GM21737 (cell line): ENCODE data around the gene GSTM4.
A peak's percentile ranks its signal among the peaks of the same experiment; 100 is the strongest.

Experiments
- ATAC-seq: cut with Tn5 transposase; IDR thresholded peaks from one replicate; pipeline ENCODE4 v1.9.1; 2021; ENCODE audit warnings: mild to moderate bottlenecking, moderate library complexity; ENCODE audit not compliant: unreplicated experiment

GSTM4 gene

GRCh38 chr1:109624201-109625010 is 31.5 kb upstream of the GSTM4 start:
- ATAC-seq, result peak; percentile 41

DNA sequence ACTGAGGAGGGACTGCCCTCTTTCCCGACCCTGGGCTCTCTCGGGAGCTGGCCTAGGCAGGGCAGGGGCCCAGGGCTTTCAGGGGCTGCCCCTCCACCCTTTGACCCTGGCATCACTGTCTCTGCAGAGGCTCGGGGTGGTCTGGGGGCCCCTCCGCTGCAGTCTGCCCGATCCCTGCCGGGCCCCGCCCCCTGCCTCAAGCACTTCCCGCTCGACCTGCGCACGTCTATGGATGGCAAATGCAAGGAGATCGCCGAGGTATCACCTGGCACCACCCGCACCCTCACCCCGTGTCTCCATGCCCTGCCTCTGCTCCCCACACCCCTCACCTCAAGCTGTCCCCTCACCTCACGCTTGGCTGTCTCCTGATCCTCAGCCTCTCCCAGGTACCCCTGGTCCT is 30.7 kb upstream of the GSTM4 start:
- ATAC-seq, result no peak

DNA sequence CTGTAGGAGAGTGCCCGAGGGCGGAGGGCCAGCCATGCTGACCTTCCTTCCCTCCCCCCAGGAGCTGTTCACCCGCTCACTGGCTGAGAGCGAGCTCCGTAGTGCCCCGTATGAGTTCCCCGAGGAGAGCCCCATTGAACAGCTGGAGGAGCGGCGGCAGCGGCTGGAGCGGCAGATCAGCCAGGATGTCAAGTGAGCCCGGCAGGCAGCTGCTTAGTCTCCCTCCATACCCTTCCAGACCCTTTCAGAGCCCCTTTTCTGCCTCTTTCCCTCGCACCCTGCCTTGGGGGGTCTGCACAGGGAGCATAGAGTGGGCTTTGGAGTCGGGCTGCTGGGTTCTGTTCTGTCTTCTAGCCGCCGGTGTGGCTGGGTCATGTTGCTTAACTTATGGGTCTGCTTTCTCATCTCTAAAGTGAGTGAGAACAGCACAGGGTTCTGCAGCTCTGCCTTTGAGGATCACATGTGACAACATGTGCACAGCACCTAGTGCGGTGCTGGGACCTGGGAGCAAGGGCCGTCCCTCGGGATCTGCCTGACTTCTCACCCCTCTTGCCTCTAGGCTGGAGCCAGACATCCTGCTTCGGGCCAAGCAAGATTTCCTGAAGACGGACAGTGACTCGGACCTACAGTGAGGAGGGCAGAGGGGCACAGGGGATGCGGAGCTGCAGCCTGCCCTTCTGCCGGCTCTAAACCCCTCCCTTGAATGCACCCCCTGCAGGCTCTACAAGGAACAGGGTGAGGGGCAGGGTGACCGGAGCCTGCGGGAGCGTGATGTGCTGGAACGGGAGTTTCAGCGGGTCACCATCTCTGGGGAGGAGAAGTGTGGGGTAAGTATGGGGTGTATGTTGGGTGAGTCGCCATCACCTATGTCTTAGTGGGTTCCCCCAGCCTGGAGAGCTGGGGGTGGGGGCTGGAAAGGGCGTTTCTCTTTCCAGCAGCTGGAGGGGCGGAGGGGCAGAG is 30.0 kb upstream of the GSTM4 start:
- ATAC-seq, result no peak

DNA sequence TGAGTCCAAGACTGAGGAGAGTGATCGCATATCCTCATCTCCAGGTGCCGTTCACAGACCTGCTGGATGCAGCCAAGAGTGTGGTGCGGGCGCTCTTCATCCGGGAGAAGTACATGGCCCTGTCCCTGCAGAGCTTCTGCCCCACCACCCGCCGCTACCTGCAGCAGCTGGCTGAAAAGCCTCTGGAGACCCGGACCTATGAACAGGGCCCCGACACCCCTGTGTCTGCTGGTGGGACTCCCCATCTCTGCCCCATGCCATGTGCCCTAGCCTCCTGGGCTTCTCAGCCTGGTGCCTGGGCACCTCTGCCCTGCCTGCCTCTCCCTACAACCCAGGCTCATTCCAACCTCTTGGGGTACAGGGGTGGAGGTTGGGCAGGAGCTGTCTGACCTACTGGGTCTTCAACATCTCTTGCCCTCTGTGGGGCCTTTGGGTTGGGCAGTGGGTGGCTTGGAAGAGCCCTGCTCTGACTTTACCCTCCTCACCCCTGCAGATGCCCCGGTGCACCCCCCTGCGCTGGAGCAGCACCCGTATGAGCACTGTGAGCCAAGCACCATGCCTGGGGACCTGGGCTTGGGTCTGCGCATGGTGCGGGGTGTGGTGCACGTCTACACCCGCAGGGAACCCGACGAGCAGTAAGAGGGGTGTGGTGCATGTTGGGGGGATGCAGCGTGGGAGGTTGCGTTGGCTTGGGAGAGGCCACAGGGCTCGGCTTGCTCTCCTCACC is 29.1 kb upstream of the GSTM4 start:
- ATAC-seq, result no peak

GRCh38 chr1:109627692-109628399 is 28.1 kb upstream of the GSTM4 start:
- no peak for ATAC-seq

- no peak for ATAC-seq
These were observed 27.2 kb upstream of the GSTM4 start for GRCh38 chr1:109628540-109629321.

DNA sequence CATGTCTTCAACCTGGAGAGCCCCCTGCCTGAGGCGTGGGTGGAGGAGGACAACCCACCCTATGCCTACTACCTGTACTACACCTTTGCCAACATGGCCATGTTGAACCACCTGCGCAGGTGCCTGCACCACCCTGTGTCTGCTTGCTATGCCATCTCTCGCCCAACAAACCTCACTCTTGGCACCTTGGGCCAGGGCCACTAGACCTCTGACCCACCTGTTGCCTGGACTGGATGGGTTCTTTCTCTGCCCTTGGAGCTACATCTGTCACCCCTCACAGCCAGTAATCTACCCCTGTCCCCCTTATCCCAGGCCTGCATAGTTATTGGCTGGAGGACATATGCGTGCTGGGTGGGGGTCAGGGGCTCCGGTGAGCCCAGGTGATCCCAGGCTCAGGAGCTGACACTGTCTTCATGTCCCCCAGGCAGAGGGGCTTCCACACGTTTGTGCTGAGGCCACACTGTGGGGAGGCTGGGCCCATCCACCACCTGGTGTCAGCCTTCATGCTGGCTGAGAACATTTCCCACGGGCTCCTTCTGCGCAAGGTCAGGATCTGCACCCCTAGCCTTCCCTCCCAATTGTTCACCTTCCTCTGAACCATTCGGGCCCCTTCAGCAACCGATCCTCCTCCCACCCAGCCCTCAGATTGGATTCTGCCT is 26.4 kb upstream of the GSTM4 start:
- no peak for ATAC-seq

- ATAC-seq, result no peak
These were observed 25.6 kb upstream of the GSTM4 start for GRCh38 chr1:109630081-109630897.

DNA sequence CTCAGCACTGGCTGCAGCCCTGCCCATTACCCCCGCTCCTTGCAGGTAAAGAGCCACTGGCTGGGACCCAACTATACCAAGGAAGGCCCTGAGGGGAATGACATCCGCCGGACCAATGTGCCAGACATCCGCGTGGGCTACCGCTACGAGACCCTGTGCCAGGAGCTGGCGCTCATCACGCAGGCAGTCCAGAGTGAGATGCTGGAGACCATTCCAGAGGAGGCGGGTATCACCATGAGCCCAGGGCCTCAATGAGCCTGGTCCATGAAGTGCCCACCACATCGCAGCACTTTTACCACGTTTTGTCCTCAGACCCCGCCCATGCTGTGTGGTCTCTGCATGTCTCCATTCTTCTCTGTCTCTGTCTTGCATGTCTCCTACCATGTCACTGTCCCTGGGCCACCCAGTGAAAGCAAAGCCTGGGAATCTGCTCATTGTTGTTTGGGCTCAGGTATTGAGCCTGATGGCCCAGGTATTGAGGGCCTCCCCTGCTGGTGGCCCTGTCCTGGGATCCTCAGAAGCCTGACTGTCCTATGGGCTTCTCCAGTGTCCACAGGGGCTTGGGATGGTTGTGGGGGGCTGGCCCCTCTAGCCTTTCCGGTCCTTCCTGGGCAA is 24.9 kb upstream of the GSTM4 start:
- no peak for ATAC-seq

GRCh38 chr1:109631513-109632505 is 24.1 kb upstream of the GSTM4 start:
- no peak for ATAC-seq

- ATAC-seq, result no peak
These were observed 23.1 kb upstream of the GSTM4 start for GRCh38 chr1:109632671-109633346.

GRCh38 chr1:109634292-109634691 is 21.6 kb upstream of the GSTM4 start:
- ATAC-seq, result no peak

GRCh38 chr1:109634771-109635750 is 20.8 kb upstream of the GSTM4 start:
- ATAC-seq, result no peak

GRCh38 chr1:109635862-109636200 is 20.1 kb upstream of the GSTM4 start:
- no peak for ATAC-seq
